Measurements from ENCODE around the gene MRPL36. TPM values are rescaled to one million over a fixed set of nuclear protein-coding genes. Genes with fewer than 3 reads are reported as not detected.
"Not testable (repeated sequence)": the region's sequence is repeated elsewhere in the genome, so short reads cannot be mapped to it uniquely, and the experiment has no call there.

The MRPL36 gene
- total and polyA plus RNA-seq, 8 donors: 4.9 to 101 (median 72.8) TPM

DNA sequence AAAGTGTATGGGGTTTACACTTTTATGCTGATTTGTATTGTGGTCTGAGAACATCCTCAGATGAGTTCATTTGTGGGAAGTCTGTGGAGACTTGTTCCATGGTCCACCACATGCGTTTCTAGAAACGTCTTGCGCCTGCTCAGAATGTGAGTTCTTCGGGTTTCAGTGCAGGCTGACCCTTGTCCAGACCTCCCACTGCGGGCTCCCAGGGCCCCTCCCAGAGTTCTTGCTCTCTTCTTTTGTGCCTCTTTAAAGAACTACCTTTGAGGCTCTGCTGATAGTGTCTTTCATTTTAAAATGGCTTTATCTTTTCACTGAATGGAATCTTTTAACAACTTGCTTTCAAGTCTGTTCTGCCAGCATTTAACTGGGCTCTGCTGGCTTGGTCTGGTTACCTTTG, 19.1 kb upstream of the MRPL36 start:
- no peak overlapping the region for H3K4me3 ChIP-seq
- H3K36me3 ChIP-seq: peaks cover 55 to 100% (median 100%) of the 10 kb centered on the region in 4 donors
- no peaks in the 10 kb centered on the region for H3K9me3 ChIP-seq
- no peaks in the 10 kb centered on the region for H3K27me3 ChIP-seq
- TF ChIP-seq CTCF (IDR thresholded peaks at IDR 0.05) (no peak), EP300 (IDR thresholded peaks at IDR 0.05) (no peak), POLR2A (IDR thresholded peaks at IDR 0.05) (no peak), POLR2AphosphoS5 (IDR thresholded peaks at IDR 0.05) (no peak)
- H3K4me1 ChIP-seq: no peaks in the 10 kb centered on the region
- intact Hi-C loops (cut with DNase I; ENCODE audit: low total_unique reads): no loop called here
- DNase-seq: no peak
- H3K27ac ChIP-seq: no peak overlapping the region
- WGBS, 5 donors: 83 to 87% (median 86%) methylated on average over 5 of the region's 5 CpGs

DNA sequence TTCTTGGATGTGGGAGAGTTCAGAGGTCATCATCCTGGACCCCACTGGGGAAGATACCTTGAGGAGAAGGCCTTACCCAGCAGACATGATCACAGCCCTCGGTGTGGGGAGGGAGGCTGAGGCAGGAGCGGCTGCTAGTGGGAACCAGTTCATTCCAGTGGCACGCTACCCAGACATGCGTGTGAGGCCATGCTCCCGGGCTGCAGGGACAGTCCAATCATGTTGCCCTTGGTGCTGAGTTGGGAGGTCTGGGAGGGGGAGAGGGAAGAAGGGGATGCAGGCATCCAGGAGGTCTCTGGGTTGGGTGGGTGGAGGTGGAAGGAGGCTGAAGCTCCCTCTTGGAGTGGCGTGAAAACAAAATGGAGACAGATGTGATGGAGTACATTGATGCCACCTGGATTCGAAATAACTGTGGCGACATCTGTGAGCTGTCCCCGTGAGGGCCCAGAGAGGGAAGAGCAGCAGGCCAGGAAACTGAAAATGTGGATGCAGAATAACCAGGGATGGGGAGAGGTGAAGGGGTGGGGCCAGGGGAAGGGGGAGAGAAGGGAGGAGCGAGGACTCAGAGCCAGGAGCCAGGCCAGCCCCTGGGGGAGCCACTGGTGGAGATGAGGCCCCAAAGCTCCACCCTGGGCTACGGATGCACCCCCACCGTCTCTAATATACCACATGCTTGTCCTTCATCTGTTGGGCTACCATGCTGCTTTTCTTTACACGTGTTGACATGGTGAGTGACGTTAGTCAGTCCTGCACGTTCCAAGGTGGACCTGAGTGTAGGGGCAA, 17.8 kb upstream of the MRPL36 start:
- no peak for DNase-seq
- intact Hi-C loops (cut with DNase I; ENCODE audit: low total_unique reads): no loop called here
- Histone ChIP-seq H3K9me3 (no peaks in the 10 kb centered on the region), H3K27ac (no peak overlapping the region), H3K4me3 (no peak overlapping the region), H3K27me3 (no peaks in the 10 kb centered on the region), H3K36me3 (peaks cover 65 to 100% (median 100%) of the 10 kb centered on the region in 4 donors), H3K4me1 (no peaks in the 10 kb centered on the region)
- TF ChIP-seq POLR2AphosphoS5 (IDR thresholded peaks at IDR 0.05) (no peak), POLR2A (IDR thresholded peaks at IDR 0.05) (no peak), EP300 (IDR thresholded peaks at IDR 0.05) (no peak), CTCF (IDR thresholded peaks at IDR 0.05) (no peak)
- WGBS, 5 donors: 87 to 97% (median 90%) methylated on average over 15 of the region's 15 CpGs

DNA sequence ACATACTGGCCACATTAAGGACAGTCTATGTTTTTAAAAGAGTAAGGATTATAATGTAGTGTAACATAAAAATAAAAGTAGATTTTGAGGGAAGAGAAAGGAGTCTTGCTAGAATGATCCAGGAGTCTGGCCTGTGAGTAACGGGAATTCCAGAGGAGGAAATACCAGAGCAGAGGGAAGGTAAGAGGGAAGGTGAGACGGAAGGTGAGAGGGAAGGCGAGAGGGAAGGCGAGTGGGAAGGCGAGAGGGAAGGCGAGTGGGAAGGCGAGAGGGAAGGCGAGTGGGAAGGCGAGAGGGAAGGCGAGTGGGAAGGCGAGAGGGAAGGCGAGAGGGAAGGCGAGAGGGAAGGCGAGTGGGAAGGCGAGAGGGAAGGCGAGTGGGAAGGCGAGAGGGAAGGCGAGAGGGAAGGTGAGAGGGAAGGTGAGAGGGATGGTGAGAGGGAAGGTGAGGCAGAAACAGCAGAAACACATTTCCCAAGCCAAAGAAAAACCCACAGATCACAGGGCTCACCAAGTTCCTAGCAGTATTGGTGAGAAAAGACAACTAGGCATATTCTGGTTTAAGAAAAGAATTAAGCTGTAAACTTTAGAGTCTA, 17.0 kb upstream of the MRPL36 start:
- H3K4me1 ChIP-seq; H3K9me3 ChIP-seq; DNase-seq; H3K27me3 ChIP-seq; intact Hi-C loops (cut with DNase I; ENCODE audit: low total_unique reads); H3K4me3 ChIP-seq; H3K27ac ChIP-seq: not testable (repeated sequence)
- WGBS, 5 donors: 93 to 96% (median 96%) methylated on average over 14 to 18 of the region's 18 CpGs
- peaks cover 65 to 100% (median 100%) of the 10 kb centered on the region in 4 donors for H3K36me3 ChIP-seq

GRCh38 chr5:1815881-1816292, 16.2 kb upstream of the MRPL36 start:
- H3K36me3 ChIP-seq: peaks cover 61 to 100% (median 100%) of the 10 kb centered on the region in 4 donors
- H3K4me3 ChIP-seq: no peak overlapping the region

More at GRCh38 chr5:1815881-1816292, 16.2 kb upstream of the MRPL36 start:
- no peaks in the 10 kb centered on the region for H3K4me1 ChIP-seq
- intact Hi-C loops (cut with DNase I; ENCODE audit: low total_unique reads): no loop called here
- TF ChIP-seq EP300 (IDR thresholded peaks at IDR 0.05) (no peak), POLR2AphosphoS5 (IDR thresholded peaks at IDR 0.05) (no peak), CTCF (IDR thresholded peaks at IDR 0.05) (no peak), POLR2A (IDR thresholded peaks at IDR 0.05) (no peak)
- no peak overlapping the region for H3K27ac ChIP-seq
- no peaks in the 10 kb centered on the region for H3K27me3 ChIP-seq
- 90 to 94% (median 93%) methylated on average over 17 of the region's 17 CpGs for WGBS, 5 donors
- no peak for DNase-seq
- H3K9me3 ChIP-seq: no peaks in the 10 kb centered on the region
